ENCODE data around the gene HBA2. TPM values are rescaled to one million over a fixed set of nuclear protein-coding genes. Genes with fewer than 3 reads are reported as not detected.
A peak's percentile ranks its signal among the peaks of the same experiment; 100 is the strongest.
"Not testable (repeated sequence)": the region's sequence is repeated elsewhere in the genome, so short reads cannot be mapped to it uniquely, and the experiment has no call there.

Gene HBA2
- total and polyA plus RNA-seq, 8 donors, result 1.1 to 39.5 (median 4.3) TPM

DNA sequence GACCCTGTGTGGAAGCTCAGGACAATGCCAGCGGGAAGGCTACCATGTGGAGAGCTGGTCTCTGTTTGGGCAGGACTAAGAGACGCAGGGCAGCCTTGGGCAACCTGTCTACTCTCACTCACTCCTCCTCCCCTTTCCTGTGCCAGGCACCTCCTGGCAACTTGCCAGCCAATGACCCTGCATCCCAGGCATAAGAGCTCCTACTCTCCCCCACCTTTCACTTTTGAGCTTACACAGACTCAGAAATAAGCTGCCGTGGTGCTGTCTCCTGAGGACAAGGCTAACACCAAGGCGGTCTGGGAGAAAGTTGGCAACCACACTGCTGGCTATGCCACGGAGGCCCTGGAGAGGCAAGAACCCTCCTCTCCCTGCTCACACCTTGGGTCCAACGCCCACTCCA, 4.3 kb upstream of the HBA2 start:
- FAIRE-seq (no peak), DNase-seq (no peak), ATAC-seq (no peak)

DNA sequence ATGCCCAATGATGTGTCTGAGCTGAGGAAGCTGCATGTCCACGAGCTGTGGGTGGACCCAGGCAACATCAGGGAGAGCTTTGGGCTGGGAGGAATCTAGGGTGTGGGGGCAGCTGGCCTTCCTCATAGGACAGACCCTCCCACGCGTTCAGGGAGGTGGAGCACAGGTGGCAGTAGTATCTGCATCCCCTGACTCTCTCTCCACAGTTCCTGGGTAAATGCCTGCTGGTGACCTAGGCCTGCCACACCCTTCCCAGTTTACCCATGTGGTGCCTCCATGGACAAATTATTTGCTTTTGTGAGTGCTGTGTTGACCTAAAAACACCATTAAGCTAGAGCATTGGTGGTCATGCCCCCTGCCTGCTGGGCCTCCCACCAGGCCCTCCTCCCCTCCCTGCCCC, 3.7 kb upstream of the HBA2 start:
- ATAC-seq, result no peak
- H3K4me1 ChIP-seq, result peaks cover 0 to 14% (median 12%) of the 10 kb centered on the region in 3 donors
- H3K27me3 ChIP-seq, result peaks cover 0 to 45% (median 11%) of the 10 kb centered on the region in 4 donors
- H3K9me3 ChIP-seq, result no peaks in the 10 kb centered on the region
- H3K27ac ChIP-seq, result no peak overlapping the region
- DNase-seq, result no peak
- H3K4me3 ChIP-seq, result no peak overlapping the region
- TF ChIP-seq, protein P1, sequence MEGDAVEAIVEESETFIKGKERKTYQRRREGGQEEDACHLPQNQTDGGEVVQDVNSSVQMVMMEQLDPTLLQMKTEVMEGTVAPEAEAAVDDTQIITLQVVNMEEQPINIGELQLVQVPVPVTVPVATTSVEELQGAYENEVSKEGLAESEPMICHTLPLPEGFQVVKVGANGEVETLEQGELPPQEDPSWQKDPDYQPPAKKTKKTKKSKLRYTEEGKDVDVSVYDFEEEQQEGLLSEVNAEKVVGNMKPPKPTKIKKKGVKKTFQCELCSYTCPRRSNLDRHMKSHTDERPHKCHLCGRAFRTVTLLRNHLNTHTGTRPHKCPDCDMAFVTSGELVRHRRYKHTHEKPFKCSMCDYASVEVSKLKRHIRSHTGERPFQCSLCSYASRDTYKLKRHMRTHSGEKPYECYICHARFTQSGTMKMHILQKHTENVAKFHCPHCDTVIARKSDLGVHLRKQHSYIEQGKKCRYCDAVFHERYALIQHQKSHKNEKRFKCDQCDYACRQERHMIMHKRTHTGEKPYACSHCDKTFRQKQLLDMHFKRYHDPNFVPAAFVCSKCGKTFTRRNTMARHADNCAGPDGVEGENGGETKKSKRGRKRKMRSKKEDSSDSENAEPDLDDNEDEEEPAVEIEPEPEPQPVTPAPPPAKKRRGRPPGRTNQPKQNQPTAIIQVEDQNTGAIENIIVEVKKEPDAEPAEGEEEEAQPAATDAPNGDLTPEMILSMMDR (IDR thresholded peaks at IDR 0.05), result no peak
- FAIRE-seq, result no peak
- WGBS, 2 donors, result 19 to 26% methylated on average over 3 of the region's 3 CpGs
- intact Hi-C loops (cut with DNase I), result no loop called here
- no peaks in the 10 kb centered on the region for H3K36me3 ChIP-seq

More for the DNA sequence above, 4.3 kb upstream of the HBA2 start:
- Histone ChIP-seq H3K36me3 (no peaks in the 10 kb centered on the region), H3K4me3 (no peak overlapping the region), H3K4me1 (peaks cover 0 to 14% (median 12%) of the 10 kb centered on the region in 3 donors), H3K27ac (no peak overlapping the region), H3K9me3 (no peaks in the 10 kb centered on the region), H3K27me3 (peaks cover 0 to 45% (median 11%) of the 10 kb centered on the region in 4 donors)
- 42 to 52% methylated on average over 6 of the region's 6 CpGs for WGBS, 2 donors
- intact Hi-C loops (cut with DNase I), result no loop called here
- TF ChIP-seq, protein P1 (IDR thresholded peaks at IDR 0.05), result no peak

DNA sequence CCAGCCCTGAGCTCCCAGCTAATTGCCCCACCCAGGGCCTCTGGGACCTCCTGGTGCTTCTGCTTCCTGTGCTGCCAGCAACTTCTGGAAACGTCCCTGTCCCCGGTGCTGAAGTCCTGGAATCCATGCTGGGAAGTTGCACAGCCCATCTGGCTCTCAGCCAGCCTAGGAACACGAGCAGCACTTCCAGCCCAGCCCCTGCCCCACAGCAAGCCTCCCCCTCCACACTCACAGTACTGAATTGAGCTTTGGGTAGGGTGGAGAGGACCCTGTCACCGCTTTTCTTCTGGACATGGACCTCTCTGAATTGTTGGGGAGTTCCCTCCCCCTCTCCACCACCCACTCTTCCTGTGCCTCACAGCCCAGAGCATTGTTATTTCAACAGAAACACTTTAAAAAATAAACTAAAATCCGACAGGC, 2.6 kb upstream of the HBA2 start:
- 2 to 8% methylated on average over 5 of the region's 5 CpGs for WGBS, 2 donors
- peak; percentile 55 to 86 (median 76) for ATAC-seq
- peak in 5 of 6 donors; percentile 31 to 79 (median 65) for DNase-seq
- H3K4me1 ChIP-seq, result peaks cover 0 to 14% (median 11%) of the 10 kb centered on the region in 3 donors
- FAIRE-seq; H3K36me3 ChIP-seq; H3K4me3 ChIP-seq; H3K9me3 ChIP-seq; intact Hi-C loops (cut with DNase I); H3K27ac ChIP-seq: not testable (repeated sequence)
- peaks cover 0 to 50% (median 11%) of the 10 kb centered on the region in 4 donors for H3K27me3 ChIP-seq

DNA sequence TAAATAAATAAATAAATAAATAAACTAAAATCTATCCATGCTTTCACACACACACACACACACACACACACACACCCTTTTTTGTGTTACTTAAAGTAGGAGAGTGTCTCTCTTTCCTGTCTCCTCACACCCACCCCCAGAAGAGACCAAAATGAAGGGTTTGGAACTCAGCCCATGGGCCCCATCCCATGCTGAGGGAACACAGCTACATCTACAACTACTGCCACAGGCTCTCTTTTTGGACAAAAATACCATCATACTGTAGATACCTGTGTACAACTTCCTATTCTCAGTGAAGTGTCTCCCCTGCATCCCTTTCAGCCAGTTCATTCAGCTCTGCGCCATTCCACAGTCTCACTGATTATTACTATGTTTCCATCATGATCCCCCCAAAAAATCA, 1.9 kb upstream of the HBA2 start:
- ATAC-seq (no peak), FAIRE-seq (no peak), DNase-seq (no peak)
- H3K36me3 ChIP-seq, result no peaks in the 10 kb centered on the region
- H3K4me1 ChIP-seq, result peaks cover 0 to 8% (median 4%) of the 10 kb centered on the region in 3 donors
- no peaks in the 10 kb centered on the region for H3K9me3 ChIP-seq
- intact Hi-C loops (cut with DNase I), result no loop called here
- TF ChIP-seq, protein P1 (IDR thresholded peaks at IDR 0.05), result no peak
- H3K4me3 ChIP-seq, result no peak overlapping the region
- H3K27me3 ChIP-seq, result peaks cover 0 to 46% (median 9%) of the 10 kb centered on the region in 4 donors
- H3K27ac ChIP-seq, result no peak overlapping the region
- WGBS, 2 donors, result 40 to 50% methylated on average over 1 of the region's 1 CpG

DNA sequence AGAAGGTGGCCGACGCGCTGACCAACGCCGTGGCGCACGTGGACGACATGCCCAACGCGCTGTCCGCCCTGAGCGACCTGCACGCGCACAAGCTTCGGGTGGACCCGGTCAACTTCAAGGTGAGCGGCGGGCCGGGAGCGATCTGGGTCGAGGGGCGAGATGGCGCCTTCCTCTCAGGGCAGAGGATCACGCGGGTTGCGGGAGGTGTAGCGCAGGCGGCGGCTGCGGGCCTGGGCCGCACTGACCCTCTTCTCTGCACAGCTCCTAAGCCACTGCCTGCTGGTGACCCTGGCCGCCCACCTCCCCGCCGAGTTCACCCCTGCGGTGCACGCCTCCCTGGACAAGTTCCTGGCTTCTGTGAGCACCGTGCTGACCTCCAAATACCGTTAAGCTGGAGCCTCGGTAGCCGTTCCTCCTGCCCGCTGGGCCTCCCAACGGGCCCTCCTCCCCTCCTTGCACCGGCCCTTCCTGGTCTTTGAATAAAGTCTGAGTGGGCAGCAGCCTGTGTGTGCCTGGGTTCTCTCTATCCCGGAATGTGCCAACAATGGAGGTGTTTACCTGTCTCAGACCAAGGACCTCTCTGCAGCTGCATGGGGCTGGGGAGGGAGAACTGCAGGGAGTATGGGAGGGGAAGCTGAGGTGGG, 657 bp downstream of the HBA2 start:
- H3K4me1 ChIP-seq; H3K9me3 ChIP-seq; DNase-seq; H3K27ac ChIP-seq; H3K36me3 ChIP-seq; intact Hi-C loops (cut with DNase I); FAIRE-seq; ATAC-seq; H3K4me3 ChIP-seq: not testable (repeated sequence)
- H3K27me3 ChIP-seq, result peaks cover 0 to 30% (median 5%) of the 10 kb centered on the region in 4 donors
- 6 to 10% methylated on average over 19 to 30 of the region's 44 CpGs for WGBS, 2 donors

DNA sequence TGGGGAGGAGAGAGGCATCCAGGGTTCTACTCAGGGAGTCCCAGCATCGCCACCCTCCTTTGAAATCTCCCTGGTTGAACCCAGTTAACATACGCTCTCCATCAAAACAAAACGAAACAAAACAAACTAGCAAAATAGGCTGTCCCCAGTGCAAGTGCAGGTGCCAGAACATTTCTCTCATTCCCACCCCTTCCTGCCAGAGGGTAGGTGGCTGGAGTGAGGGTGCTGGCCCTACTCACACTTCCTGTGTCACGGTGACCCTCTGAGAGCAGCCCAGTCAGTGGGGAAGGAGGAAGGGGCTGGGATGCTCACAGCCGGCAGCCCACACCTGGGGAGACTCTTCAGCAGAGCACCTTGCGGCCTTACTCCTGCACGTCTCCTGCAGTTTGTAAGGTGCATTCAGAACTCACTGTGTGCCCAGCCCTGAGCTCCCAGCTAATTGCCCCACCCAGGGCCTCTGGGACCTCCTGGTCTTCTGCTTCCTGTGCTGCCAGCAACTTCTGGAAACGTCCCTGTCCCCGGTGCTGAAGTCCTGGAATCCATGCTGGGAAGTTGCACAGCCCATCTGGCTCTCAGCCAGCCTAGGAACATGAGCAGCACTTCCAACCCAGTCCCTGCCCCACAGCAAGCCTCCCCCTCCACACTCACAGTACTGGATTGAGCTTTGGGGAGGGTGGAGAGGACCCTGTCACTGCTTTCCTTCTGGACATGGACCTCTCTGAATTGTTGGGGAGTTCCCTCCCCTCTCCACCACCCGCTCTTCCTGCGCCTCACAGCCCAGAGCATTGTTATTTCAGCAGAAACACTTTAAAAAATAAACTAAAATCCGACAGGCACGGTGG, 1.5 kb downstream of the HBA2 start:
- intact Hi-C loops (cut with DNase I); H3K36me3 ChIP-seq; H3K9me3 ChIP-seq; FAIRE-seq; H3K4me1 ChIP-seq; H3K27ac ChIP-seq; H3K4me3 ChIP-seq: not testable (repeated sequence)
- peaks cover 3 to 31% (median 12%) of the 10 kb centered on the region in 4 donors for H3K27me3 ChIP-seq
- 25 to 34% methylated on average over 5 to 9 of the region's 13 CpGs for WGBS, 2 donors
- ATAC-seq (peak; percentile 54 to 78 (median 64)), DNase-seq (peak in 3 of 6 donors; percentile 46 to 66 (median 61))

Measured in pancreas (tissue), 10 donors.